Measurements from ENCODE around the gene SLC24A4. TPM values are rescaled to one million over a fixed set of nuclear protein-coding genes. Genes with fewer than 3 reads are reported as not detected.

The SLC24A4 gene
- total RNA-seq, 1 donor from 2014 or later: 0.04 TPM

DNA sequence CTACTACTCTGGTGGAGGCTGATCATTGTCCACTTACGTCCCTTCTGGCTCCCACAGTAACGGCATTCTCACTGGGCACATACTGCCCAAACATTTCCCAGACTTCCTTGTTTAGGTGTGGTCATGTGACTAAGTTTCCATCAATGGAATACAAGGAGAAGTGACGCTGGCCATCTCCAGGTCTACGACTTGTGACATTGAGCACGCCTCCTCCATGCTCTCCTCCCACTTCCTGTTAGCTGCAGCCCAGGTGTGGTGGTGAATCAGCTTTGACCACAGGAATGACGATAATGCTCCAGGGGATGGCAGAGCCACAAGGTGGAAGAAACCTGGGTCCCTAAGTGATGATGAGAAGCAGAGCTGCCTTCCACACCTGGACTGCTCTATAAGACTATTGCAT is 6.0 kb upstream of the SLC24A4 start:
- ATAC-seq: no peak

DNA sequence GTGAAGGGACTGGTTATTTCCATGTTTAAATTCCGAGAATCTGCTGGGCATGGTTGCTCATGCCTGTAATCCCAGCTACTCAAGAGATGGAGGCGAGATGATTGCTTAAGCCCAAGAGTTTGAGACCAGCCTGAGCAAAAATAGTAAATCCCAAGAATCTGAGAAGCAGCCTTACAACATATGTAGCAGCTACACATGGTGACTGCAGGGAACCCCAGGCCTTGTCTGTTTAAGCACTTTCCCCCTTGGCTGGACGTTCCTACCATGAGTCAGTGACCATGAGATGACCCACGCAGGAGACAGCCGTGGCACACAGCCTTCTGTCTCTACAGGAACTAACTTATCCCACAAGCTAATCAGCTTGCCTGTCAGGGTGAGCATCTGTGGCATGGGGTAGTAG is 5.5 kb upstream of the SLC24A4 start:
- ATAC-seq: no peak

- ATAC-seq: no peak
These were observed 1.3 kb upstream of the SLC24A4 start for GRCh38 chr14:92321701-92322100.

DNA sequence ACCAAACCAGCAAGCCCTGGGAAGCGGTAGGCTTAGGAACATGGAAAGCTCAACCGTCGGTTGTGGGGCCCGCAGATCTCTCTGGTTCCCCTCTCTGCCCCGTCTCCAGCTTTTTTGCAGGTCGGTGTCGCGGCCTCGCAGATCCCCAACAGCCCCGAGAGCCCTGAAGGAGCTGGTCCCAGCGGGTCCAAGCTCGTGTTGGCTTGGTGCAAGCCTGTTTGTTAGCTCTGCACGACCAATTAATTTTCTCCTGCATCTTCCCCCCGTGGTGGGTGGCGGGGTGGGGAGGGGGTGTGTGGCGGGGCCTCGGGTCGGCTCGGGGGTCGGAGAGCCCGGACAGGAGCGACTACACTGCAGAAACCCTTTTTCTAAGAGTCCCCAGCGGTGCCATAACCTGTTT is 449 bp upstream of the SLC24A4 start:
- no peak for ATAC-seq

DNA sequence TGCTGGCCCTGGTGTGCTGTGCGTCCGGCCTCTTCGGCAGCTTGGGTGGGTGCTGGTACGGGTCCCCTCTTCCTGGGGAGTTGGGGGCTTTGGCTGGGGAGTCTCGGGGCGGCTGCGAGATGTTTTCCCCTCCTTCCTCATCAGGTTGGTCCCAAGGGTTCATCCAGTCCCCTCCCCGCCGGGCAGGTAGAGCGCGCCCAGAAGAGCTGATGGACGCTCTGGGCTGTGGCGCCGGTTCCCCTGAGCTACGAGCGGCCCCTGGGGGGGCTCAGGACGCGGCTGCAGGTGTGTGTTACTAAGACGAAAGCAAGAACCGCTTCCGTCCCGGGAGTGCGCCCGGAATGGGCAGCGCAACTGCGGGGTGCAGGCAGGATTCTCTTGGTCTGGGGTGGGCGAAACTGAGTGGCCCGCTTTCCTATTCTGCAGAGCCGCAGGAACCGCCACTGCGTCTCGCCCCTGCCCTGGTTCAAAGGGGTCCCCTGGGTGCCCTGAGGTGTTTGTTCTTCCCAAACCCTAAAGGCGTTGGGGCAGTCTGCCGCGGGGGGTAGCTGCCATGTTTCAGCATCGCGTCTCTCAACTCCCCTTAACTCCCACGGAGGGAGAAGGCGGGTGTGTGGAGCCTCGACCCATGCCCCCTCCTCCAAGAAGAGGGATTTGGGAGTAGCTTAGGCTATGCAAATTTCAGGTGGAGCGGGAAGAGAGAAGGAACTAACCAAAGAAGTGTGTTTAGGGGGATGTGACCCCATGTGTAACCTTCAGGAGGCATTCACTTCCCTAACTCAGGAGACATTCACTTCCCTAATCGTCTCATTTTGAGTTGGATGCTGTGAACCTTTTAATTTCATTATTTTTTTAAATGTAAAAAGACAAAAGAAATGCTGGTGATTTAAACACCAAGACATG is 1.2 kb downstream of the SLC24A4 start:
- no peak for ATAC-seq

DNA sequence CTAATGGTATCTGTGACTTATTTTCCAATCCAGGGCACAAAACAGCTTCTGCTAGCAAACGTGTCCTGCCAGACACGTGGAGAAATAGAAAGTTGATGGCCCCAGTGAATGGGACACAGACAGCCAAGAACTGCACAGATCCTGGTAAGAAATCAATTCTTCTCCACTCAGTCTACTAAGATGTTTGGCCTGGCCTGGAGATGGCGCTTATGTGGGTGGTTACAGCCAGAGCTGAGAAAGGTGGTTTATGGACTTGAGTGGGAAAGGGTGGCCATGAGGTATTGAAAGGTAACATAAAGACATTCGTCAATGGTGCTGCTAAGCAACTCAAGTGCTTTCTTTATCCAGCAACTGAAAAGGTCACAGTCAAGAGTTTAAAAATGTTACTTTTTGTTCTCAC is 2.9 kb downstream of the SLC24A4 start:
- no peak for ATAC-seq

GRCh38 chr14:92328664-92329255 is 5.8 kb downstream of the SLC24A4 start:
- ATAC-seq: no peak

DNA sequence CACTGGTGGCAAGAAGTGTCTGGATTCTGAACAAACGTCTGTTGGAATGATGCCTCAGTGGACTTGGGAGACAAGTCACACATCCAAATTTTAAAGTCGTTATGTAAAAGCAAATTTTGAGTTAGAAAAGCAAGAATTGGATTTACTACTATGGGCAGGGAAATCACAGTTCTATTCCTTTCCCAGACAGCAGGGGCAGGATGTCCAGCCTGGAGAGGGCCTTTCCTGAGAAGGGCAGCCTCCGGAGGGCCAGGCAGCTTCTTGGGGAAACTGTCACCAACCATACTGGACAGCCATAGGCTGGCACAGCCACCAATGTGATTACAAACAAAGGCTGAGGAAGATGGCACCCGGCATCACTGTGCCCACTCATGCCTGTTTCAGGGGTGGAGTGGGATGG is 11.1 kb downstream of the SLC24A4 start:
- no peak for ATAC-seq

- no peak for ATAC-seq
These were observed 13.4 kb downstream of the SLC24A4 start for GRCh38 chr14:92336363-92336762.

DNA sequence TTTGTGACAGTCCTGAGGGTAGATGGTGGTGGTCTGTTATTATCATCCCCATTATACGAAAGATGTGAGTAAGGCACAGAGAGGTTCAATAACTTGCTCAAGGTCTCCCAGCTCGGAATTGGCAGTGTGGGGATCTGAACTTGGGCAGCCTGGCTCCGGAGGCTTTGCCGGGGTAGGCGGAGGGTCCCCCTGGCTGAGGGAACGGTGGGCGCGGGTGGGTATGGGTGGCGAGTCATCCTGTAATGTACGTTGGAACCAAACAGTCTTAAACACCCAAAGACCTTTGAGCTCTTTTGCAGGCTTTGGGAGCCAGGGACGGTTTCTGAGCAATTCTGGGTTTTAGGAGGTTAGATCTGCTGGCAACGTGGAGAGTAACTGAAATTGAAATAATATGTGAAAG is 16.5 kb downstream of the SLC24A4 start:
- ATAC-seq: no peak

GRCh38 chr14:92340071-92340470 is 17.1 kb downstream of the SLC24A4 start:
- no peak for ATAC-seq

GRCh38 chr14:92340931-92341330 is 18.0 kb downstream of the SLC24A4 start:
- no peak for ATAC-seq

GRCh38 chr14:92341791-92342190 is 18.8 kb downstream of the SLC24A4 start:
- no peak for ATAC-seq

DNA sequence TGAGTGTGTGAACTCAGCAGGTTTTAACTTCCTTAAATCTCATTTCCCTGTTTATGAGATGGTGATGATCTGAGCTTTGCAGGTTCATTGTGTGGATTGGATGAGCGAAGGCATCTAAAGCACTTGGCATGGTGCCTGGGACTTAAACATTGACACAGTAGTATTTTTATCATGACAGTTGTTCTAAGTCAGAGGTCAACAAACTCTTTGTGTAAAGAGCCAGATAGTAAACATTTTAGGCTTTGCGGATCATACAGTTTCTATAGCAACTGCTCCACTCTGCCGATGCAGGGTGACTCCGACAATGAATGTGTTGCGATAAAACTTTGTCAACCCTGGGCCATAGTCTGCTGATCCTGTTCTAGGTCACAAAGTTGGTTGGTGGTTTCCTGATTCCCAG is 25.2 kb downstream of the SLC24A4 start:
- ATAC-seq: peak; percentile 39

GRCh38 chr14:92351750-92352149 is 28.8 kb downstream of the SLC24A4 start:
- ATAC-seq: no peak

- no peak for ATAC-seq
These were observed 29.4 kb downstream of the SLC24A4 start for GRCh38 chr14:92352158-92352985.

GRCh38 chr14:92353447-92353846 is 30.5 kb downstream of the SLC24A4 start:
- no peak for ATAC-seq

DNA sequence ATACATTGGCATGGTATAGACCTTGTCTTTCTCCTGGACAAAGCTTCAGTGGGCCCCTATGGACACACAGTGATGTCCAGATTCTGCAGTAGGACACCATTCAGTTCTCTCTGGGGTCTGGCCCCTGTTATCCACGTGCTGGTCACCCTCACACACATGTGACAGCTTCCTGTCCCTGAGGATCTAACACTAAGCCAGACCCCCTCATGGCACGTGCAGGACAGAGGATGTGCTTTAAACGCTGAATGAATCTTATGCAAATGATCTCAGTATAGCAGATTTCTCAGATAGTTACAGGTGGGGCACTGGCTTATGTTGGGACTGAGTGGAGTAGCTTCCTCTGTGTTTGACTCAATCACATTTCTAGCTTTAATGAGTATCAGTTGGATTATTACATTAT is 33.7 kb downstream of the SLC24A4 start:
- ATAC-seq: no peak

DNA sequence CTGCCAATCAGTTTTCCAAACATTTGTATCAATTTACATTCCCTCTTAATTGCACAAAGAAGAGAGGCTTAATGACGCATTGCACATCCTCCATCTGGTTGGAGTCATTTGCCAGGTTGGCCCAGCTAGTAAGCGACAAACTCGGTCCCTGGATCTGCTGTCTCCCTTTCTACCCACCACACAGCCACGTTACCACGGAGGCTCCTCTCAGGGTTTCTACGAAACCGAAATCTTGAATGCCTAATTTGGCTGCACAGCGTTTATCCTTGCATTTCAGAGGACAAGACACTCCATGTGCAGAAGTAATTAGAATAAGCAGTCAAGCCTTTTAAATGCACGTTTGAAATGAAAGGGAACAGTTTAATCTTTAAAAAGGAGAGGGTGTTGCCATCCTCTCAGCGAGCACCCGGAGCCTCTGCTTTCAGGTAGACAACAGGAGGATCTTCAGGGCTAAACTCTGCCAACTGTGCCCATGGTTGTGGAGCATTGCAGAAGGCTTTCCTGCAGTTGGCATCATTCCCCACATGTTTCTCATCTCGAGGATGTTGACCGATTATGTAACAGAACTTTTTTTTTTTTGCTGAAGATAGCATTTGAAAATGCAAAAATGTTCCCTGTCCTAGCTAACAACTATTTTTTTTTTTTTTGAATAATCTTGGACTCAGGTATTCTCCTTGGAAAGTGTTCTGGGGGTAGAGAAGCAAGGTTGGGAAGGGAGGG is 37.8 kb downstream of the SLC24A4 start:
- no peak for ATAC-seq

DNA sequence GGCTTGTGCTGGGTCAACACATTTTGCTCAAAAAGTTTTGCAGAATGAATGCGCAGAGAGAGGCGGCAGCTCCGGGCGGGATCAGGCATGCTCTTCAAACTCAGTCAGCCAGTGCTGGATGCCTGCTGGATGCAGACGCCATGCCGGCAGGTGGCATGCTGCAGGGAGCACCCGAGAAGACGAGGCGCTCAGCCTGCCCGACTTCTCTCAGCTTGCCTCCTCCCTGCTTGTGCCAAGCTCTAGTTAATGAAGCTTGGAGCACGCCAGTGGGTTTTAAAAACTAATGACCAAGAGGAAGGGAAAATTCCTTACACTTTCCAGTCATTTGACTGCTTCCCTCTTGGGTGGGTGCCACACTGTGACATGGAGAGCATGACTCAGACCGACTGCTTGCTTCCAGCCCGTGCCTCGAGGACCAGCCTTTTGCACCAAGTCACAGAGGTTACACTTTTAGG is 39.8 kb downstream of the SLC24A4 start:
- no peak for ATAC-seq

DNA sequence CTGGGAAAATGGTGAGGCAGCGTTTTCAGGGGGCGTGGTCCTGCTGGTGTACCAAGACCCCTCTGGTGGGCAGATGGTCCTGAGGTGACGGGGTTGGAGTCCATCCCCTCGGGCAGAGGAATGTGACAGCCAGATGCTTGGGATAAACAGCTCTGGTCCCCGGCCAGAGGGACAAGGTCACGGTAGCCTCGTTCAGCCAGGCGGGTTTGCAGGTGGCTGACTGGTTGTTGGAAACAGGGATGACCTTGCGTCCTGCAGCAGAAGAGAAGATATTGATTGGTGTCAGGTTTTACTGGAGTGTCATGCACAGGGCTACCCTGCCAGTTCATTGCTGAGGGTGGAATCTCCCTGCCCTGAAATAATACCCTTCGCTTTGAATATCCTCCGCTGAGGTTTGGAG is 43.3 kb downstream of the SLC24A4 start:
- ATAC-seq: no peak

- no peak for ATAC-seq
These were observed 45.0 kb downstream of the SLC24A4 start for GRCh38 chr14:92368001-92368400.

DNA sequence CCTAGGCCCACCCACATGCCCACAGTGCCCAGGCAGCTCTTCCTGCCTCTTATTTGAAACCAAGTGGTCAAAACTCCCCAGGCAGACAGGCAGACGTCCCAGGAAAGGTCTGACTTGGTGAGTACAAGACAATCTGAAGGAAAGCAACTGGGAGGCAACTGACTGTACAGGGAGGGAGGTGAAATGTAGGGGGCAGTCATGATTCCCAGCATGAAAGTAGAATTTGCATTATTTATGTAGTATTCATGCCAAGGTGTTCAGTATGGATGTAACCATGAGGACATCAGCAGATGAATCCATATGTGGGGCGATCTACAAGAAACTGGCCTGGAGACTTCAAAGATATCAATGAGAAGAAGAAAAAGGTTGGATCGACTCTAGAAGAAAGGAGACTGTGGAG is 46.1 kb downstream of the SLC24A4 start:
- ATAC-seq: no peak

Measured in esophagus mucosa (tissue), 1 donor.